K562 (cell line): Measurements from ENCODE around the gene NCOA3. TPM values are rescaled to one million over a fixed set of nuclear protein-coding genes. Genes with fewer than 3 reads are reported as not detected.

Source experiments
- ATAC-seq: fragments of 200-7000 bp; cut with Tn5 transposase; 3 replicates; pipeline ENCODE4 v1.9.1; 2020; ENCODE audit warnings: moderate library complexity
- BruUV-seq: library from RNA; stranded (reverse); fragments of 400-500 nt; replicated peaks from 2 replicates; lab custom pipeline; 2021; lab: Mats Ljungman, UMichigan
- CTCF ChIA-PET: fragments of 300-600 bp; formaldehyde crosslinking; extraction: SDS; loops from one replicate; lab custom pipeline; 2021; ENCODE audit warnings: low intra/inter-chr PET ratio; lab: Yijun Ruan, JAX
- POLR2A ChIA-PET: fragments of 300-600, 350-650 bp; sonication (Branson Sonifier 250); formaldehyde crosslinking; extraction: SDS; loops from one replicate; lab custom pipeline; 2021; ENCODE audit warnings: antibody characterized with exemption, inconsistent platforms; lab: Yijun Ruan, JAX
- DNase-seq, 4 experiments: peaks; one replicate each; pipeline versions ENCODE4 v3.0.0 to v3.0.0-alpha.2; 2011 to 2018; ENCODE audit warnings: low spot score in 3 of 4, mixed read lengths in 3 of 4; ENCODE audit errors: extremely low read depth in 1 of 4
- FAIRE-seq: peaks from 2 replicates; lab custom pipeline; 2011; peaks lifted over from hg19 to GRCh38; lab: Jason Lieb, UNC
- H2AFZ ChIP-seq: 2 replicates; pipeline ENCODE4 v1.6.0; 2011; ENCODE audit warnings: low read depth, low read length, control low read depth, inconsistent platforms
- H3K27ac ChIP-seq: fragments of 200-600 bp; 3 replicates; pipeline ENCODE4 v1.8.0; 2011; ENCODE audit warnings: low read depth, mild to moderate bottlenecking, control low read depth, inconsistent platforms, low read length, moderate library complexity, mixed read lengths; ENCODE audit errors: extremely low read depth
- H3K27me3 ChIP-seq, 2 experiments: fragments of 300-600 bp in 1 of 2; 2 replicates in 1 of 2; 3 replicates in 1 of 2; pipeline versions ENCODE4 v1.6.0 to v1.8.0; 2011; ENCODE audit warnings: inconsistent platforms in 2 of 2, low read length in 2 of 2, mild to moderate bottlenecking in 1 of 2, mixed read lengths in 1 of 2, moderate library complexity in 1 of 2; ENCODE audit not compliant: control insufficient read depth in 2 of 2, insufficient read depth in 2 of 2
- H3K36me3 ChIP-seq: fragments of 300-600 bp; 3 replicates; pipeline ENCODE4 v1.8.0; 2011; ENCODE audit warnings: mild to moderate bottlenecking, low read length, inconsistent platforms; ENCODE audit not compliant: control insufficient read depth, insufficient read depth
- H3K4me1 ChIP-seq, 2 experiments: fragments of 200-600 bp in 1 of 2; replicated peaks in 1 of 2; 2 replicates in 1 of 2; 3 replicates in 1 of 2; pipeline versions ENCODE4 v1.5.1 to v1.8.0; 2011; ENCODE audit warnings: inconsistent platforms in 2 of 2, low read length in 2 of 2, mild to moderate bottlenecking in 1 of 2, mixed read lengths in 1 of 2, moderate library complexity in 1 of 2; ENCODE audit not compliant: control insufficient read depth in 2 of 2, insufficient read depth in 2 of 2
- H3K4me2 ChIP-seq: 2 replicates; pipeline ENCODE4 v1.6.1; 2011; ENCODE audit warnings: low read length, control low read depth, inconsistent platforms, mixed read lengths; ENCODE audit not compliant: insufficient read depth
- H3K4me3 ChIP-seq: fragments of 200-600 bp; sonication (generic), shearing (Covaris generic); 2 replicates; pipeline ENCODE4 v1.5.1; 2016; ENCODE audit warnings: control low read depth, inconsistent platforms
- H3K79me2 ChIP-seq: fragments of 200-600 bp; 3 replicates; pipeline ENCODE4 v1.8.0; 2011; ENCODE audit warnings: low read length, inconsistent platforms; ENCODE audit not compliant: control insufficient read depth, insufficient read depth
- H3K9ac ChIP-seq, 2 experiments: 2 replicates each; pipeline versions ENCODE4 v1.6.0 to v1.6.1; 2011; ENCODE audit warnings: low read depth in 2 of 2, low read length in 2 of 2, control low read depth in 1 of 2, inconsistent platforms in 1 of 2, mild to moderate bottlenecking in 1 of 2, mixed read lengths in 1 of 2; ENCODE audit not compliant: insufficient read depth in 1 of 2
- H3K9me1 ChIP-seq: one replicate; pipeline ENCODE4 v1.6.0; 2011; ENCODE audit warnings: inconsistent platforms, mild to moderate bottlenecking, low read length, moderate library complexity; ENCODE audit not compliant: control insufficient read depth, insufficient read depth
- H3K9me3 ChIP-seq: replicated peaks from 2 replicates; pipeline ENCODE4 v1.5.1; 2011; ENCODE audit warnings: low read depth, low read length, inconsistent platforms; ENCODE audit not compliant: control insufficient read depth, insufficient read depth
- H4K20me1 ChIP-seq: replicated peaks from 2 replicates; pipeline ENCODE4 v1.6.1; 2011; ENCODE audit warnings: low read length, inconsistent platforms, mixed read lengths; ENCODE audit not compliant: control insufficient read depth, insufficient read depth
- CHCHD3 ChIP-seq: fragments of 250-450 bp; sonication (Bioruptor Pico); IDR thresholded peaks from 2 replicates; pipeline ENCODE4 v2.1.2; 2022; ENCODE audit warnings: mild to moderate bottlenecking
- KAT8 ChIP-seq: fragments of 450-650 bp; IDR thresholded peaks from 2 replicates; pipeline ENCODE4 v1.6.1; 2016; ENCODE audit warnings: low read depth, mild to moderate bottlenecking
- MEIS2 ChIP-seq: fragments of 450-650 bp; IDR thresholded peaks from 2 replicates; pipeline ENCODE4 v1.6.1; 2014; ENCODE audit warnings: mild to moderate bottlenecking; ENCODE audit not compliant: partially characterized antibody
- RAD21 ChIP-seq, 2 experiments: fragments of 250-450 bp in 1 of 2; fragments of 450-650 bp in 1 of 2; sonication (Bioruptor Pico) in 1 of 2; formaldehyde crosslinking in 1 of 2; IDR thresholded peaks in 1 of 2; conservative IDR thresholded peaks in 1 of 2; 2 replicates each; pipeline versions ENCODE4 v1.4.0 to v1.8.0; 2020 to 2022; ENCODE audit warnings: mild to moderate bottlenecking in 2 of 2, moderate library complexity in 1 of 2
- TCF7L2 ChIP-seq: fragments of 150-350 bp; IDR thresholded peaks from 2 replicates; pipeline ENCODE4 v1.6.1; 2016; ENCODE audit warnings: low read depth, mild to moderate bottlenecking, low read length, moderate library complexity
- ZNF384 ChIP-seq: IDR thresholded peaks from 2 replicates; pipeline ENCODE4 v1.6.1; 2012; ENCODE audit warnings: low read depth, low read length, improper control_type of control experiment
- WGBS: fragments of 100-300 bp; shearing (Covaris generic); methylation state at CpG from one replicate; pipeline ENCODE4 v1.1.6; 2016; ENCODE audit warnings: low coverage, mixed read lengths; ENCODE audit not compliant: insufficient coverage; ENCODE audit errors: missing lambda C conversion rate; 5-methylcytosine and 5-hydroxymethylcytosine counted together
- in situ Hi-C: fragments of 300-500 bp; cut with MboI; formaldehyde crosslinking; loops from 4 replicates; pipeline ENCODE4 v1.15.0; 2018; ENCODE audit warnings: inconsistent platforms, mixed read lengths
- intact Hi-C: fragments of 100-400 bp; cut with micrococcal nuclease; formaldehyde crosslinking; loops from 2 replicates; pipeline ENCODE4 v1.14.2; 2022
- polyA plus RNA-seq, 8 experiments: library from polyadenylated mRNA; depleted of rRNA in 4 of 8; stranded (reverse) in 5 of 8; unstranded in 3 of 8; fragments of >200 nt; fragmentation: Nextera tagmentation in 2 of 8; fragmentation: Illumina TruSeq in 1 of 8; extraction: Ambion mirVana in 2 of 8; extraction: Trizol in 1 of 8; gene quantifications; 2 replicates each; pipeline versions ENCODE4 v1.2.1 to v1.2.3, GENCODE V29; 2011 to 2014; ENCODE audit warnings: inconsistent platforms in 1 of 8, missing spikeins in 1 of 8
- total RNA-seq, 7 experiments: library from RNA; depleted of rRNA in 6 of 7; stranded (reverse); fragments of >200 nt in 6 of 7; fragmentation: Illumina TruSeq in 2 of 7; extraction: Trizol in 2 of 7; gene quantifications; 2 replicates each; pipeline versions ENCODE4 v1.2.1 to v1.2.3, GENCODE V29; 2011 to 2021; ENCODE audit warnings: low replicate concordance in 1 of 7

The NCOA3 gene
- total and polyA plus RNA-seq, 9 of the 15 experiments (the other 6 are each of a cell fraction or from before 2014, with no cell fraction given) = 3.2 to 24.3 (median 14.4) TPM

GRCh38 chr20:47682028-47682783, 180.5 kb downstream of the NCOA3 start:
- 23% methylated on average over 19 of the region's 22 CpGs for WGBS
- Histone ChIP-seq H3K27me3 (peaks cover 47 to 86% of the 10 kb centered on the region in 2 experiments), H3K9me1 (no peaks in the 10 kb centered on the region), H3K9ac (no peak overlapping the region; a peak in 1 of 4 replicates), H3K27ac (no peak overlapping the region), H3K36me3 (no peaks in the 10 kb centered on the region), H3K4me2 (no peak overlapping the region), H3K9me3 (no peaks in the 10 kb centered on the region), H2AFZ (no peak overlapping the region), H3K4me3 (no peak overlapping the region), H4K20me1 (peaks cover 26% of the 10 kb centered on the region), H3K79me2 (no peaks in the 10 kb centered on the region), H3K4me1 (peaks cover 0 to 11% of the 10 kb centered on the region in 2 experiments; a peak in 2 of 5 replicates)
- FAIRE-seq (no peak), DNase-seq (no peak), ATAC-seq (peak; percentile 29; the same call in 1 of the 3 replicates)
- no TSS peak for BruUV-seq
- TF ChIP-seq MEIS2 = peak; percentile 69
- TF ChIP-seq RAD21 (CRISPR knock-in tag; conservative IDR thresholded peaks at IDR 0.05 in 1 of 2, IDR thresholded peaks at IDR 0.05 in 1 of 2) = peak in 1 of 2 experiments; percentile 18; a peak in 1 of 4 replicates
- no peak for TF ChIP-seq ZNF384
- TF ChIP-seq CHCHD3 (CRISPR knock-in tag) = no peak
- TF ChIP-seq TCF7L2 = no peak
- no peak for TF ChIP-seq KAT8
- CTCF ChIA-PET = interaction anchor here (0.6 kb wide), 1 partner anchor 938 kb away, joined by 3 read pairs; no protein-coding TSS in a partner anchor
- in situ Hi-C loops (no loop called here), intact Hi-C loops (no loop called here)
- POLR2A ChIA-PET = no interaction called here
